Activated gamma-delta T cell treated with anti-CD3 and anti-CD28 coated beads, Interleukin-2, amount 50 U/mL, for 16 hours (primary cell): ENCODE results near the gene GNAT3.

Experiments used
- DNase-seq: peaks from one replicate; pipeline ENCODE4 v3.0.0-alpha.2; 2020; ENCODE audit warnings: low read depth

The GNAT3 gene

DNA sequence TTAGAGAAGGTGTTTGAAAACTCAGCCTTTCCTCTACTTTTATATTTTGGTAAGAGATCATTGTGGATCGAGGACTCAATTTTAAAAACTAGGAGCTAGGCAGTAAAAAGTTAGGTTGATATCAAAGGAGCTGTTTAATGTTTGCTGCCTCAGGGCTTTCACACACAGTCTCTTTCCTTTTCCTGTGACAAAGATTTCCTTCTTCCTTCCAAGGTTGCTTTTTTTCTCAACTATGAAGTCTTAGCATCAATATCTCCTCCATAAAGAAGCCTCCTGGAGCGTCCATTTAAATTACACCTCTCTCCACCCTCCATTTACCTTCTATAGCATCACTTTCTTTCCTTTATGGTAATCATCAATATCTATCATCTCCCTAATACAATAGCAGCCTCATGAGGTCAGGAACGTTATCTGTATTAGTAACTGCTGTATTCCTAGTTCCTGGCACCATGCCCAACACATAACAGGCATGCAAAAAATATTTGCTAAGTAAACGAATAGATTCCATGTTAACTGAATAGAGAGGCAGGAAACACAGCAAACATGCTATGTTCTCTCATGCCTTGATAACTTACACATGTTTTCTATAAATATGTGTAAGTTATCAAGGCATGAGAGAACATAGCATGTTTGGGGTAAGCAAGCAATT, 48.5 kb downstream of the GNAT3 start:
- no peak for DNase-seq

DNA sequence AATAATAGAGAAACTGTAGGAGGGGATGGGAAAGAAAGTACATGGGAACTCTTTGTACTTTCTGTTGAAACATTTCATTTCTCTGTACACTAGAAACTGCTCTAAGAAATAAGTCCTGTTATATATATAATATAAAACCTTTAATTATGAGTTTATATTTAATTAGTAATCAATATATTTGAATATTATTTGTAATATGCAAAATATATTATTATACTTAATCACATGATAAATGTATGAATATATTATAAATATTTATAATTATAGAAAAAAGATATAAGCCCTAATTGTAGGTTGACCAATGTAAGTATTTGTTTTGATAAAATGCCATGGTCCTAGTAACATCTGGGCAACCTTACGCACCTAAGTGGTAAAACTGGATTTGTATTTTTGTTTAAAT, 51.0 kb downstream of the GNAT3 start:
- DNase-seq, result no peak

DNA sequence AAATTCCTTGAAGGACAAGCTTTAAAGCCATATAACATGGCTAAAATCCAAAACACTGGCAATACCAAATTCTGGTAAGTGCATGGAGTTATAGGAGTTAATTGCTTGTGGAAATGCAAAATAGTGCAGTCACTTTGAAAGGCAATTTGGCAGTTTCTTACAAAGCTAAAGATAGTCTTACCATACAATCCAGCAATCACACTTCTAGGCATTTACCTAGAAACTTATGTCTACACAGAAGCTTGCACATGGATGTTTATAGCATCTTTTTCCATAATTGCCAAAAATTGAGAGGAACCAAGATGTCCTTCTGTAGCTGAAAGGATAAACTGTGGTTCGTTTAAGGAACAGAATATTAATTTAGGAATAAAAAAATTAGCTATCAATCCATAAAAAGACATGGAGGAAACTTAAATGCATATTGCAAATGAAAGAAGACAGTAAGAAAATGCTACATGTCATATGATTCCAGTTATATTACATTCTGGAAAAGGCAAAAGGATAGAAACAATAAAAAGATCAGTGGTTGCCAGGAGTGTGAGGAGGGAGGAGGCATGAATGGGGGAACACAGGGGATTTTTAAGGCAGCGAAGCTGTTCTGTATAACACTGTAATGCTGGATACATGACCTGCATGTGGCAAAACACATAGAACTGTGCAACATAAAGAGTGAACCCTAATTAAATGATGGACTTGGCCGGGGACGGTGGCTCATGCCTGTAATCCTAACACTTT, 51.9 kb downstream of the GNAT3 start:
- DNase-seq, result no peak

DNA sequence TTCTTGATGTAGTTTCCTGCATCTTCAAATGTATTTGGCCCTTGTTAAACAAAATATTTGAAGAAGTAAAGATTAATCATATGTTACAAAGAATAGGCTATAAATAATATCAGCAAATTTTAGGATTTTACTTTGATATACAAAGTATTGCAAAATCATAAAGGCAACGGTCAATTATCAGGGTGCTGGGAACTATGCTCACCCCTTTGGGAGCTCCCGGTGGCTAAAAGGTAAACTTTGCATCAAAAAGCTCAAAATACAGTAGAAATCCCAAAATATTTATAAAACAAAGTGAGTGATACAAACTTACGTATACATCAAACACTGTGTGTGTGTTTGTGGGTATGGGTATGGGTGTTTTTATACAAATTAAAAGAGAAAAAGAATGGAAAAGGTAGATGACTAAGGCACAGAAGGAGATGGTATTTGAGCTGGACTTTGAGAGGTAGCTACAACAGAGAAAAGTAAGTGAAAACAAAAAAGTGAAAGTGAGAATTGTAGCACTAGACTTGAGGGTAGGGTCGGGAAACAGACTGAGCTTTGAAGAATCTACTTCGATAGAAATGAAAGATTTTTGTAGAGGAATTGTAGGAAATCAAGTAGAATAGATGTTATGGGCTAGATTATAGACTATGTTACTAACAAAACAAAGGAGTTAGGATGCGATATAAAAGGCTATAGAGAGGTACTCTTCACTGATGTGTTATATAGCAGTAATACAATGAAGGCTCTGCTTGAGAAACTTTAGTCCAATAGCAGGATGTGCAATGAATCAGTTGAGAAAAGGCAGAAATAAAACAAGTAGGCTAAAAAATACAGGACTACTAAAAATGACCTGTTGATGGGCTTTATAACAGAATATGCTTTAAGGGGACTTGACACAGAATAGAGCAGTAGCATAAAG, 52.8 kb downstream of the GNAT3 start:
- no peak for DNase-seq

DNA sequence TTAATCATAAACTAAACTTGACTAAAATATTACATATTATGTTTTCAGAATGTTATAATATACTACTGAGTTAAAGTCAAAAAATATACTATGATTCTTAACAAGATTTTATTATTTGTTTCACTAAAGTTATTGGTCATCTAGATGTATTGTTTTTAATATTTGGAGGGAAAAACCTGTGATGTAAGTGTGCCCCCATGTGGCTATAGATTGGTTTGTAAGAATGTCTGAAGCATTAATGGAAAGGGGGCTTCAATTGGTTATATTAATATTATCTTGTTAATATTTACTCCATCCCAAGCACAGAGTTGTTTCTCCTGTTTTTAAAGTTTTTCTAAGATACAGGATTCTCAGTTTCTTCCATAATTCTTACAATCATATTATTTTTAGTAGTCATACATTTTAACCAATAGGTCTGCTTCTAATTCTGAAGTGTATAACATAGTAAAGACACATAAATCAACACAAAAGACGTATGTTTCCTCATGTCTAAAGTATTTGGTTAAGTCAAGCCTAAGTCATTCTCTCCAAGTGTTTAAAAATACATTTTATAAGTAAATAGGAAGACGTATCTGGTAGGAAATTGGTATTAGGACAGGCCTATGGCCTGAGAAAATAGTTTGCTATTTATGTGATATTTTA, 58.0 kb downstream of the GNAT3 start:
- DNase-seq, result no peak

DNA sequence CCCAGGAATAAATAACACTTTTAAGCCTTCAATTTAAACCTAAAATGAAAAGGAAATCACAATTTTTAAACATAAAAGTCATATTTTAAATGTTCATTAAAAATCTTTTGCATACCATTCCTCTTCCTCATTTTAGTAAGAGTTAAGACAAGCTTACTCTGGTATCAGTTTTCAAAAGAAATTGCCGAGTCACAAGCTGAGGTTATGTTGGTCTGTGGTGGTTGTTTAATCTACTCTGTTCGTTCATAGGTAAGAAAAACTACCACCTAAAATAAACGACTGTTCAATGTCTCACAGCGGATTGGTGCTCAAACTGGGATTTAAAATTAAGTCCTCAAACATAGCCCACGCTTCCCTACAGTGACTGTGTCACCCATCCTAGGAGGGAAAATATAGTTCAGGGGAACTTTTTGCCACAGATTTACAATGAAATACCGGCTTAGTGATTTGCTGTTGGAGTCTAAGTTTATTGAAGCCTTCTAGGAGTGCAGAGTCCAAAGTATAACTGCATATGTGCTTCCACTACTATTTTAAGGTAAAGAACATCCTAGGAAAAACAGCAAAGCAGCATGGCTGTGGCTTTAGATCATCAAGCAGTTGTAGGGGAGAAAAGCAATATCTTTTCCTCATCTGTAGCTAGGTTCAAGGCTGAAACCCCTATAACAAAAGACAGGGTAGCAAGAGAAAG, 61.1 kb downstream of the GNAT3 start:
- DNase-seq, result no peak

DNA sequence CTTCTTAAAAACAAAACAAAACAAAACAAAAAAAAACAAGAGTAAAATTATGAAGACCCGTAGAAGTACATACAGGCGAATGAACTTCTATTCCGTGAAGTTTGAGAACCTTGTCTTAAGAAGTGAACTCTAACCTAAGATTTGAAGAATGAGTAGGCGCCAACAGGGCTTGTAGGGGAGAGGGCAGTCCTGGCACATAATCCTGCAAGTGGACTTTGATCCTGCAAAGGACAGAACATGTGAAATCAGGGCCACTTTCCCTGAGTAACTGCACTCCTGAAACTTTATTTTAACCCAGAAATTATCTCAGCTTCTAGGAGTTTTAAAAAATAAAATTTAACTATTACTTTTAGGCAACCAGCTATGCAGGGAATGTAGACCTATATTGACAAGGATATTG, 62.0 kb downstream of the GNAT3 start:
- DNase-seq, result no peak

DNA sequence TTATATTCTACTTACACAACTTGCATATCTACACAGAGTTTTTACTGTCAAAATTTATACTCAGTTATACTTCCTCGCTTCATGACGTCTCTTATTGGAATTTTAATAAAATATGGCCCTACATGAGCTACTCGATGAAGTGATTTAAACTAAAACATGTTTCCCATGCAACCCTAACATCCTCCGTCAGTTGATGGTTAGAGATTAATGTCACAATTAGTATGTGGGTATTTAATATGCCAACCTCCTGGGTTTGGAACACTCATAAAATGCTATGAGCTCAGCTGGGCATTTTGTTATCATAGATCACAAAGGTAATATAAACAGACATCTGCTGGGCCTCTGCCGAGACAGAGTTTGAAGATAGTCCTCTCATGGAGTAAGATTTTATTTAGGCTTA, 66.5 kb downstream of the GNAT3 start:
- no peak for DNase-seq

DNA sequence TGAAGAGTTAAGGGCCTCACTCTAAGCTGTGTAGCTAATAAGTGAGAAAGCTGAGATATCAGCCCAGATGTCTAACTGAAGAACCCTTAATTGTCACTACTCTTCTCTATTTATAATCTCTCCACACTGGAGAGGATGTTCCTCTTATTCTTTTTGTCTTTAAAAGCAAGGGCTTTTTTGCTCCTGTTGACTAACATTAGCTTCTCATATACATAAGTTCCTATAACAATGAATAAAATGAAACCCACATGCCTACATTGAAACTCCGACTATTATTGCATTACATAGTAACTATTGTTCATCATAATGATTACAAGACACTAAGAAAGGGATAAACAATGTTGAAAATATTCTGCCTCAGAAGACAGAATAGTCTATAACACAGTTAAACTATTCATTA, 67.1 kb downstream of the GNAT3 start:
- no peak for DNase-seq

DNA sequence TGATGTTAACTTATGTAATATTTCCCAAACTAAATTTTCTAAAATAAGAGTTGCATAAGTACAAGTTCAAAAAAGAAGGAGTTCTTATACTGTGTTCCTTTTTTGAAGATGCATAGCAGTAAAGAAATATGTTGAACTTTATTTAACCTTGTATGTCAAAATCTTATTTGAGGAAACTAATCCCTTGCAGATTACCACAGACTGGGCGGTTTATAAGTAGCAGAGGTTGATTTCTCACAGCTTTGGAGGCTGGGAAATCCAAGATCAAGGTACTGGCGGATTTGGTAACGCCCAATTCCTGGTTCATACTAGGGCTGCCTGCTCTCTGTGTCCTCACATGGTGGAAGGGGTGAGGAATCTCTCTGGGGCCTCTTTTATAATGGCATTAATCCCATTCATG, 68.5 kb downstream of the GNAT3 start:
- DNase-seq, result no peak

DNA sequence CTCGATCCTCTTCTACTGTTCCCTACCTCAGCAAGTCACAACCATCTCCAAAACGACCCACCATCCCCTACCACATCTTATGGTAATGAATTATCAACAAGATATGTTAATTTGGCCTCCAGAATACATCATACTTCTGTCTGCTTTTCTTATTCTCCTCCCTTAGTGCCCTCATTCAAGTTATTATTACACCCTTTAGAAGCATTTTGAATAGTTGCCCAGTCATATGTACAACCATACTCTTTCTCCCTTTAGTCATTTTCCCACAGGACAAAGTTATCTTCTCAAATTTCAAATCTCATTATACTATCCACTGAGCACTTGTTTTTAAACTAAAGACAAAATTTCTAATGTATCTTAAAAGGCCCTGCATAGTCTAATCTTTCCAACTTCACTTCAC, 71.0 kb downstream of the GNAT3 start:
- no peak for DNase-seq

DNA sequence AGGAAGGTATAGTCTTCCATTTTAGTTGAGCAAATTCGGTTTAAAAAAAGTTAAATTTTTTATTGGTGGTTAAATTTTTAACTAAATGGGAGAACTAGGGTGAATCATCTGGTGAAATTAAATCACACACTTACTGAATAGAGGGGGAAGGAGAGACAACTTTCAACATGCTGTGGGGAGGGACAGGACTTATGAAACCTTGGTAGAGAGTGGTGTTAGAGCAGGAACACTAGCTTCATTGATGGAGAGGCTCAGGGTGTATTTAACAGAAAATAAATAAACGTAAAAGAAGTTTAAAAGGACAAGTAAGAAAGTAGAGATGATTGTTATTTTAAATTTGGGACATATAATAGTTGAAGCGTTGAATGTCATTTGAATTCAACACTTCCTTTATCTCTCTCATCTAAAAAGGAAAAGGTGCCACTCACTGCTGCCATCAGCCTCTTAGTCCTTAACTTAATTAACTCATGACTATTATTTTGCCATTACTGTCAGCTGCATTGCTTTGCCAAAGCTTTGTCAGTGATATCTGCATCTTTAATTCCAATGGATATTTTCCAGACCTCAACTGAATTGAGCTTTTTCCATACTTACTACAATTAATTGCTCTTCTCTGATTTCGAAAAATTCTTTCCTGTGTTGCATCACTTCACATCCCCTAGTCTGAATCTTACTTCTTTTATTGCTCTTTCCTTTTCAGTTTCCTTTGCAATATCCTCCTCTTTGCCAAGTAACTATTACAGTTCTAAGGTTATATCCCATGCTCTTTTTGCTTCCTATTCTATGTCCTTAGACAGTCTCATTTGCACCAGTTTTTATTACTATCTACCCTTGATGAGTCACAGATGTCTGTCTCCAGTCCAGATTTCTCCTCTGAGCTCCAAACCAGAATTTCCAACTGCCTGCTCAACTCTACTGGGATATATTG, 71.7 kb downstream of the GNAT3 start:
- no peak for DNase-seq

DNA sequence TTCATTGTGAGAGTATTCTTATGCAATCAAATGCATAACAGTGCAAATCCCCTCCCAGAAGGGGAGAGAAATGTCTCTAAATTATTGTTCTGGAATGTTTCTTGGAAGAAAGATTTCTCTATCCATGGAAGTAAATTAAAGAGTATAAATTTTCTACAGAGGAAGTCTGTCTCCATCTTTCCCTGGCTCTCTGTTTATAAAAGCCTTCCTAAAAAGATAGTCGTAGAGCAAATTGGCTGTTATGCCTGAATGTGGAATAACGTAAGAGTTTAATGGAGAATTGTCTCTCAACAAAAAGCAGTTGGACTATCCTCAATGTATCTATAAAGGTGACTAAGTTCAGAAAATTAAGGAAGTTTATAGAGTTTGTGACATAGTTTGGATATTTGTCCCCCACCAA, 76.3 kb downstream of the GNAT3 start:
- DNase-seq, result no peak

DNA sequence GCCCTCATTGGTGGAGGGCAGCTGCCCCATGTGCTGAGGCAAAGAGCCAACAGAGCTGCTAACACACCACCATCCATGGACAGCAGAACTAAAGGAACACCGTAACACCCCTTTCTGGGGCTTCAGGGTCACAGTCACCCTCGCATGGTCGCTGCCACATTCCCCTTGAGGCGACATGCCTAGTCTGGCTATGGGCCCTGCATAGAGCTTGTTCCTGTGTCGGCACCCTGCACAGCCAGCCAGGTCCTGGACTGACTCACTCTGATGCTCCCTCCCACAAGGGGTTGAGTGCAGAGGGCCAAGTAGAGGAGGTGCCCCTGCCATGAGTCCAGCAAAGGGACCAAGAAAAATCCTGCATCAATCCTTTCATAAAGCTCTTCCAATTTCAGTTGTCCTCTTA, 77.8 kb downstream of the GNAT3 start:
- DNase-seq, result no peak

DNA sequence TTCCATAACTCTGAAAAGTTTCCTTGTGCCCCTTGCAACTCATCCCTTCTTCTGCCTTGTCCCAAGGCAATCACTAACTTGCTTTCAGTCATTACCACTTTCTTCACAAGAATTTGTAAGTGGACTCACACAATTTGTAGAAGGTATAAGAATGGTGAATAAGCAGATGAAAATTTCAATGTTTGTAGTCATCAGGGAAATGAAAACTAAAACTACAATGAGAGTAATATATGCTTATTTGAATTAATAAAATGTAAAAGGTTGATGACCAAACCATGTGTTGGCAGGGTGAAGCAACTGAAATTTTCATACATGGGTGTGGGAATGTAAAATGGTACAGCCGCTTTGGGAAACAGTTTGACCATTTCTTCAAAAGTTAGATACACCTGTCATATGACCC, 79.7 kb downstream of the GNAT3 start:
- no peak for DNase-seq

DNA sequence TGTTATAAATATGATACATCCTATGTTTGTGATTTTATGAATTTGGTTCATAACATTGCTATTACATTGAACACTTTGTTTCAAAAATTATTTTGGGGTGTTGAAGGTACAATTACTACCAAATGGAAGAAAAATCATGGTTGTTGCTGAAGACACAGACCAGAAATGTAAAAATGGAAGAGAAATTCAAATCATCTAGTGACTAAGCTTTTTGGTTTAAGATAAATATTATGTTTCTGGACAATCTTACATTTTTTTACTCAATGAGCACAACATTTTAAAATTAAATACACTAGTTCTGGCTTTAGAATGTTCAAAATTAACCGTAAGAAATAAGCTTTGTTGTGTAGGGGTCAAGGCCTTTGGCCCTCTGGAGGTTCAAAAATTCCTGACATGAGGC, 82.7 kb downstream of the GNAT3 start:
- DNase-seq, result no peak

DNA sequence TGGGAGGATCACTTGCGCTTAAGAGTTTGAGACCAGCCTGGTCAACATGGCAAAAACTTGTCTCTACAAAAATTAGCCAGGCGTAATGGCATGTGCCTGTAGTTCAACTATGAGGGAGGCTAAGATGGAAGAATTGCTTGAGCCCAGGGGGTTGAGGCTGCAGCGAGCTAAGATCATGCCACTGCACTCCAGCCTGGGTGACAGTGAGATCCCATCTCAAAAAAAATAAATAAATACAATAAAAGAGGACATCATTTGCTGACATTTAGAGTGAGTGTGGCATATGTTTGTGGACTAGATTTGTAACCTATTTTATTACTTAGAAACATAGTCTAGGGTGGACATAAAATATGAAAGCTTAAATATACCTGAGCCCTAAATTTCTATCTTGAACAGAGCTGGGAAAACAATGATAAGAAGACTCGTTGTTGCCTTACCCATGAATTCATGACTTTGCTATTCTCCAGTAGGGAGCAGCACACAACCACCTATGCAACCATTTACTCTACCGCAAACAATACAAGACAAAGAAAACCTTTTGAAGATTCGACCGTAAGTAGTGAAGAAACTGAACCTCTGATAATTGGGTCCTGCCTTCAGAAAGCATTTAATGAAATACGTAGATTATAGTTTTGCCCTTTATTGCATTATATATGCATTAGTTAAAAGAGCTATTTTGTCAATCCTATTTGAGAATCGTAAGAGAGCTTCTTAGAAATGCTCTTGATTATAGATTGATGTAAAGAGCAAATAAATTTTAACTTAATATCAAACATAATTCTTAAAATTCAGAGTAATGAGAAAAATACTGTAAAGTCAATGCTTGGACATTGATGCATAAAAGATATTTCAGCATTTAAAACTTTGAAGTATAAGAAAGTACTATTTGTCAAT, 83.5 kb downstream of the GNAT3 start:
- no peak for DNase-seq

DNA sequence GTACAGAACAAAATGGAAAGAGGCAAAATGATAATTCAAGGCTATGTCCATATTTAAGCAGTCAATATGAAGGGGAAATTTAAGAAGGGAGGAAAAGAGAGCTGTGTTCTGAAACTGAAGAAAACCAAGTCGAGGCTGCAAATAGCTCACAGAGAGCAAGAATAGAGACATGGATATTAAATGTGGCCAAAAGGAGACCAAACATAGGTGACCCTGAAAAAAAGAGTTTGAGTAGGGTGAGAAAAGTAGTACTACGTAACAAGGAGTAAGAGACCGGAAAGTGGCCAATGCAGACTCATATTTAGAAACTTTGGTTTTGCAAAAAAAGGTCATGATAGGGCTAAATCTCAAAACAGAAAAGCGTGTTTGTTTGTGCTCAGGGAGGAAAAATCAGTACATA, 84.6 kb downstream of the GNAT3 start:
- no peak for DNase-seq

DNA sequence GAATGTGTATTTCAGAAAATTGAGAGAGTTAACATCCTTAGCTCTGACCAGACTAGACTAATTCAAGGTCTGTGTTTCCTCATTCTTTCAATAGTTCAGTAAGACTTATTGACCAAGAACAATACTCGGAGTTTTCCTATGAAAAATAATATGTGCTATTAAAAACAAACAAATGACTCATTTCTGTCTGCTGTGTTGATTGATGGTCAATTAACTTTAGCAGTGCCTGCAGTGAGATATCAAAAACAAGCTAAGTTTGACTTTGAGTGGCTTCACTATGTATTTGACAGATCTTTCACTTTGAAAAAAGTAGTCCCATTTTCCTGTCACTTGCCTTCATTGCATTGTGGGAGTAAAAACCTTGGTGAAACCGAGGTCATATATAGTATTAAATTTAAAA, 91.0 kb downstream of the GNAT3 start:
- no peak for DNase-seq
